CD14-positive monocyte (primary cell): ENCODE results near the gene CTNNA3. TPM values are rescaled to one million over a fixed set of nuclear protein-coding genes. Genes with fewer than 3 reads are reported as not detected.

Source experiments
- DNase-seq, 3 donors: peaks; one replicate each; pipeline ENCODE4 v3.0.0-alpha.2; 2011 to 2022
- H2AFZ ChIP-seq: 2 replicates; pipeline ENCODE4 v1.6.0; 2012; ENCODE audit warnings: mild to moderate bottlenecking, low read depth, low read length, inconsistent platforms; ENCODE audit not compliant: insufficient read depth, poor library complexity, severe bottlenecking
- H3K27ac ChIP-seq, 2 donors: 1 replicate in 1 of 2; 2 replicates in 1 of 2; pipeline ENCODE4 v1.5.1; 2012 to 2013; ENCODE audit warnings: low read length in 2 of 2, control low read depth in 1 of 2, inconsistent platforms in 1 of 2, low read depth in 1 of 2, mild to moderate bottlenecking in 1 of 2
- H3K27me3 ChIP-seq, 2 donors: one replicate each; pipeline versions ENCODE4 v1.6.0 to v1.6.1; 2011 to 2013; ENCODE audit warnings: low read length in 2 of 2; ENCODE audit not compliant: control insufficient read depth in 2 of 2, insufficient read depth in 2 of 2
- H3K36me3 ChIP-seq, 2 donors: replicated peaks in 1 of 2; 1 replicate in 1 of 2; 2 replicates in 1 of 2; pipeline versions ENCODE4 v1.5.1 to v1.6.1; 2012 to 2013; ENCODE audit warnings: low read length in 2 of 2, control low read depth in 1 of 2, inconsistent platforms in 1 of 2, mild to moderate bottlenecking in 1 of 2; ENCODE audit not compliant: insufficient read depth in 2 of 2, control insufficient read depth in 1 of 2
- H3K4me1 ChIP-seq, 2 donors: 1 replicate in 1 of 2; 2 replicates in 1 of 2; pipeline versions ENCODE4 v1.5.1 to v1.6.1; 2012 to 2013; ENCODE audit warnings: low read length in 2 of 2, control low read depth in 1 of 2, inconsistent platforms in 1 of 2, mild to moderate bottlenecking in 1 of 2, moderate library complexity in 1 of 2; ENCODE audit not compliant: insufficient read depth in 2 of 2, control insufficient read depth in 1 of 2
- H3K4me2 ChIP-seq: replicated peaks from 2 replicates; pipeline ENCODE3; 2012; ENCODE audit warnings: low read length, moderate library complexity, mild to moderate bottlenecking; ENCODE audit not compliant: poor library complexity, severe bottlenecking; ENCODE audit errors: extremely low read depth
- H3K4me3 ChIP-seq, 3 experiments: fragments of 200-600 bp in 1 of 3; sonication (generic) in 1 of 3; replicated peaks in 1 of 3; 1 replicate in 2 of 3; 2 replicates in 1 of 3; pipeline ENCODE4 v1.5.1; 2011 to 2013; ENCODE audit warnings: low read length in 3 of 3, mild to moderate bottlenecking in 3 of 3, control low read depth in 2 of 3, low read depth in 2 of 3, inconsistent platforms in 1 of 3, moderate library complexity in 1 of 3
- H3K79me2 ChIP-seq: 2 replicates; pipeline ENCODE4 v1.6.0; 2012; ENCODE audit warnings: mild to moderate bottlenecking, control low read depth, inconsistent platforms, low read length, moderate library complexity; ENCODE audit not compliant: insufficient read depth
- H3K9ac ChIP-seq: 2 replicates; pipeline ENCODE4 v1.6.0; 2017; ENCODE audit warnings: low read length, mild to moderate bottlenecking; ENCODE audit not compliant: insufficient read depth, poor library complexity, severe bottlenecking
- H3K9me3 ChIP-seq, 2 donors: replicated peaks in 1 of 2; 1 replicate in 1 of 2; 2 replicates in 1 of 2; pipeline versions ENCODE4 v1.5.1 to v1.6.1; 2012 to 2013; ENCODE audit warnings: low read length in 2 of 2, control low read depth in 1 of 2; ENCODE audit not compliant: control insufficient read depth in 1 of 2, insufficient read depth in 1 of 2
- H4K20me1 ChIP-seq: 2 replicates; pipeline ENCODE4 v1.6.0; 2012; ENCODE audit warnings: mild to moderate bottlenecking, low read length, control low read depth, moderate library complexity; ENCODE audit not compliant: insufficient read depth
- H3K27ac Mint-ChIP-seq, 7 donors: one replicate each; pipeline ENCODE4 v1.8.0; 2020; ENCODE audit warnings: mild to moderate bottlenecking in 7 of 7, mixed read lengths in 7 of 7, moderate library complexity in 6 of 7, inconsistent platforms in 2 of 7
- H3K27me3 Mint-ChIP-seq, 3 donors: one replicate each; pipeline ENCODE4 v1.8.0; 2021 to 2022; ENCODE audit warnings: low read depth in 3 of 3, mild to moderate bottlenecking in 3 of 3, mixed read lengths in 3 of 3, moderate library complexity in 3 of 3, inconsistent platforms in 1 of 3
- H3K36me3 Mint-ChIP-seq, 2 donors: one replicate each; pipeline ENCODE4 v1.8.0; 2020; ENCODE audit warnings: mixed read lengths in 2 of 2, inconsistent platforms in 1 of 2, mild to moderate bottlenecking in 1 of 2
- H3K4me1 Mint-ChIP-seq: one replicate; pipeline ENCODE4 v1.8.0; 2020; ENCODE audit warnings: mild to moderate bottlenecking, mixed read lengths
- H3K4me3 Mint-ChIP-seq, 2 donors: one replicate each; pipeline ENCODE4 v1.8.0; 2020; ENCODE audit warnings: mild to moderate bottlenecking in 2 of 2, mixed read lengths in 2 of 2, moderate library complexity in 1 of 2
- H3K9me3 Mint-ChIP-seq, 7 donors: one replicate each; pipeline ENCODE4 v1.8.0; 2020 to 2022; ENCODE audit warnings: mixed read lengths in 7 of 7, mild to moderate bottlenecking in 6 of 7, moderate library complexity in 6 of 7, inconsistent platforms in 2 of 7
- CTCF ChIP-seq: fragments of 200-600 bp; IDR thresholded peaks from one replicate; pipeline ENCODE4 v1.8.0; 2022; ENCODE audit warnings: antibody characterized with exemption, mild to moderate bottlenecking
- WGBS: methylation state at CpG from one replicate; pipeline ENCODE4 v1.1.5; 2013; ENCODE audit warnings: missing lambda C conversion rate; ENCODE audit not compliant: insufficient coverage; 5-methylcytosine and 5-hydroxymethylcytosine counted together
- intact Hi-C, 2 donors: fragments of 100-400 bp; cut with micrococcal nuclease; formaldehyde crosslinking; loops; one replicate each; pipeline versions ENCODE4 v1.15.0 to v1.15.1; 2023
- polyA plus RNA-seq, 3 donors: library from polyadenylated mRNA; depleted of rRNA in 1 of 3; unstranded in 2 of 3; stranded (reverse) in 1 of 3; fragments of 300-500 nt in 2 of 3; fragments of >200 nt in 1 of 3; fragmentation: Illumina TruSeq in 2 of 3; gene quantifications; 1 replicate in 2 of 3; 2 replicates in 1 of 3; pipeline ENCODE4 v1.2.3, GENCODE V29; 2012 to 2021

Gene CTNNA3
- polyA plus RNA-seq, 3 donors, result not detected

GRCh38 chr10:67049988-67050387, 646.0 kb downstream of the CTNNA3 start:
- WGBS, result no CpG with 5 or more reads among the region's 3 CpGs
- H3K27me3 ChIP-seq, result no peaks in the 10 kb centered on the region
- no peaks in the 10 kb centered on the region for H3K4me1 Mint-ChIP-seq
- no peaks in the 10 kb centered on the region for H3K36me3 ChIP-seq
- H3K4me3 Mint-ChIP-seq, result no peak overlapping the region
- H3K27ac Mint-ChIP-seq, result no peak overlapping the region
- no peak overlapping the region for H3K27ac ChIP-seq
- H3K4me1 ChIP-seq, result no peaks in the 10 kb centered on the region
- H3K9me3 Mint-ChIP-seq, result peaks cover 0 to 5% (median 0%) of the 10 kb centered on the region in 7 donors
- no peak for DNase-seq
- no peak overlapping the region for H2AFZ ChIP-seq
- no peaks in the 10 kb centered on the region for H3K27me3 Mint-ChIP-seq
- H3K9me3 ChIP-seq, result peaks cover 0 to 7% of the 10 kb centered on the region in 2 donors
- TF ChIP-seq CTCF, result no peak
- no peaks in the 10 kb centered on the region for H4K20me1 ChIP-seq
- H3K9ac ChIP-seq, result no peak overlapping the region
- intact Hi-C loops, result no loop called here
- H3K4me3 ChIP-seq, result no peak overlapping the region
- H3K36me3 Mint-ChIP-seq, result no peaks in the 10 kb centered on the region
- H3K79me2 ChIP-seq, result no peaks in the 10 kb centered on the region
- H3K4me2 ChIP-seq, result no peak overlapping the region

DNA sequence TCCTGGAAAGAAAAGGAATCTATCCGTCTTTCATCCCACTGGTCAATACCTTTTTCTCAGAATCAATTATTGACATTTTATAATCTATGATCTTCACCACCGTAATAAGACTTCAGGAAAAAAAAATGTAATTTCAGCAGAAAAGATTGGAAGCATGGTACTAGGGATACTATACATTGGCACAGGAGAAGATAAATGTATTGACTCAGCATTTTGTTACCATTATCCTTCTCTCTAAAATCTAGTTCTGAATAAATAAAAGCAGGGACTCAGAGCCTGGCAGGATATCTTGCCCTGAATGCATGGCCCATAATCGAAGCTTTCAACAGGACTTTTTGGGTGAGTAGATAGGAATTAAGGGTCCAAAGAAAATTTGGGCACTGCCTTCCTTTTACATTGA, 649.5 kb downstream of the CTNNA3 start:
- H3K27ac Mint-ChIP-seq, result no peak overlapping the region
- Histone ChIP-seq H3K9ac (no peak overlapping the region), H3K4me1 (no peaks in the 10 kb centered on the region), H4K20me1 (no peaks in the 10 kb centered on the region), H3K4me2 (no peak overlapping the region), H3K36me3 (no peaks in the 10 kb centered on the region), H3K27me3 (no peaks in the 10 kb centered on the region), H3K79me2 (no peaks in the 10 kb centered on the region), H3K4me3 (no peak overlapping the region), H3K9me3 (peaks cover 0 to 4% of the 10 kb centered on the region in 2 donors), H3K27ac (no peak overlapping the region), H2AFZ (no peak overlapping the region)
- TF ChIP-seq CTCF, result no peak
- intact Hi-C loops, result no loop called here
- H3K36me3 Mint-ChIP-seq, result no peaks in the 10 kb centered on the region
- no peak overlapping the region for H3K4me3 Mint-ChIP-seq
- no peaks in the 10 kb centered on the region for H3K4me1 Mint-ChIP-seq
- WGBS, result no CpG with 5 or more reads among the region's 3 CpGs
- DNase-seq, result no peak
- H3K27me3 Mint-ChIP-seq, result no peaks in the 10 kb centered on the region
- peaks cover 0 to 5% (median 0%) of the 10 kb centered on the region in 7 donors for H3K9me3 Mint-ChIP-seq
